ENCODE data around the gene ASS1.

The ASS1 gene

DNA sequence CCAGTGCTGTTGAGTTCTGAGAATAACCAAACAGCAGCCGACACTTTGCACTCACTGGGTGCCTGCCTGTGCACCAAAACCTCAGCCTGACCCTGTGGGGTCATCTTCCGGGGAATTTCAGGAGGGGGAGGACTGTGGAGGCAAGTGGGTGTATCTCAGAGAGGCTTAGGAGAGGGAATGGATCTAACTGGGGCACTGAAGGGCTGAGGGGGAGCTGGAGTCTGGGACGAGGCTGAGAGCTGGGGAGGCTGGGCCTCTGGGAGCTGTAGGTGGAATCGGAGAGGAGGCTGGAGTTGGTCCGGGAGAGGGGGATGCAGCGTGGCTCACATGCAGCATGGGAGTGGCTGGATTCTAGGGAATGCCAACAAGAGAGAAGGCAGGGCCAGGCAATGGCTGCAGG is 14.9 kb upstream of the ASS1 start:
- H2BK15ac ChIP-seq (ENCODE audit: low read depth, poor library complexity, severe bottlenecking): no peak overlapping the region
- H3K9ac ChIP-seq (ENCODE audit: low read length): no peak overlapping the region
- no peak overlapping the region for H2BK120ac ChIP-seq (ENCODE audit: low read depth, low read length)
- H2AK5ac ChIP-seq (ENCODE audit: low read length, severe bottlenecking): no peak overlapping the region
- H3K36me3 ChIP-seq (ENCODE audit: control insufficient read depth in 1 of 2, insufficient read depth in 2 of 2, low read depth in 1 of 2, low read length in 2 of 2): peaks cover 0 to 4% of the 10 kb centered on the region in 2 experiments
- no peak overlapping the region for H3K4me3 ChIP-seq (ENCODE audit: insufficient read depth in 1 of 2, low read depth in 1 of 2, low read length in 2 of 2)
- WGBS: 88% methylated on average over 6 of the region's 6 CpGs
- no peaks in the 10 kb centered on the region for H3K79me1 ChIP-seq (replicated peaks; ENCODE audit: low read length, poor library complexity, severe bottlenecking)
- H3K4me1 ChIP-seq (ENCODE audit: control insufficient read depth, insufficient read depth, low read depth, low read length): peaks cover 38% of the 10 kb centered on the region
- H3K27ac ChIP-seq (ENCODE audit: low read length, poor library complexity, severe bottlenecking): no peak overlapping the region
- H3K14ac ChIP-seq (ENCODE audit: low read length in 2 of 2): no peak overlapping the region
- H3K18ac ChIP-seq (ENCODE audit: low read depth in 1 of 2, low read length in 2 of 2): no peak overlapping the region
- peaks cover 3% of the 10 kb centered on the region for H3K9me3 ChIP-seq (ENCODE audit: control insufficient read depth, low read length)
- no peak overlapping the region for H3K4me2 ChIP-seq (ENCODE audit: low read length, poor library complexity, severe bottlenecking)
- H2BK5ac ChIP-seq (ENCODE audit: low read depth, low read length, poor library complexity, severe bottlenecking): no peak overlapping the region
- no peak for DNase-seq
- H4K91ac ChIP-seq (ENCODE audit: low read length): no peak overlapping the region
- H3K23ac ChIP-seq (ENCODE audit: low read length in 2 of 2): no peak overlapping the region
- peaks cover 0 to 28% of the 10 kb centered on the region in 2 experiments for H3K27me3 ChIP-seq (ENCODE audit: control insufficient read depth in 1 of 2, insufficient read depth in 1 of 2, low read length in 2 of 2)
- no peak overlapping the region for H2BK12ac ChIP-seq (ENCODE audit: low read length in 2 of 2)
- no peak overlapping the region for H2AFZ ChIP-seq (ENCODE audit: low read depth, low read length)
- no peak overlapping the region for H3K4ac ChIP-seq (ENCODE audit: low read depth in 1 of 2, low read length in 2 of 2)
- H4K8ac ChIP-seq (ENCODE audit: low read length): no peak overlapping the region

DNA sequence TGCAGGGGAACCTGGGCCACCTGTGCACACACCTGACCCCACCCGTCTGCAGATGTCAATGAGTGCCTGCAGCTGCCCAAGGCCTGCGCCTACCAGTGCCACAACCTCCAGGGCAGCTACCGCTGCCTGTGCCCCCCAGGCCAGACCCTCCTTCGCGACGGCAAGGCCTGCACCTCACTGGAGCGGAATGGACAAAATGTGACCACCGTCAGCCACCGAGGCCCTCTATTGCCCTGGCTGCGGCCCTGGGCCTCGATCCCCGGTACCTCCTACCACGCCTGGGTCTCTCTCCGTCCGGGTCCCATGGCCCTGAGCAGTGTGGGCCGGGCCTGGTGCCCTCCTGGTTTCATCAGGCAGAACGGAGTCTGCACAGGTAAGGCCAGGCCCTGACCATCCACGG is 14.5 kb upstream of the ASS1 start:
- Histone ChIP-seq H3K18ac (ENCODE audit: low read depth in 1 of 2, low read length in 2 of 2) (no peak overlapping the region), H2BK5ac (ENCODE audit: low read depth, low read length, poor library complexity, severe bottlenecking) (no peak overlapping the region), H3K36me3 (ENCODE audit: control insufficient read depth in 1 of 2, insufficient read depth in 2 of 2, low read depth in 1 of 2, low read length in 2 of 2) (peaks cover 0 to 4% of the 10 kb centered on the region in 2 experiments), H3K14ac (ENCODE audit: low read length in 2 of 2) (no peak overlapping the region), H3K4me2 (ENCODE audit: low read length, poor library complexity, severe bottlenecking) (no peak overlapping the region), H2BK120ac (ENCODE audit: low read depth, low read length) (no peak overlapping the region), H3K23ac (ENCODE audit: low read length in 2 of 2) (no peak overlapping the region), H3K9me3 (ENCODE audit: control insufficient read depth, low read length) (peaks cover 3% of the 10 kb centered on the region), H3K27me3 (ENCODE audit: control insufficient read depth in 1 of 2, insufficient read depth in 1 of 2, low read length in 2 of 2) (peaks cover 0 to 24% of the 10 kb centered on the region in 2 experiments), H3K27ac (ENCODE audit: low read length, poor library complexity, severe bottlenecking) (no peak overlapping the region), H2BK15ac (ENCODE audit: low read depth, poor library complexity, severe bottlenecking) (no peak overlapping the region), H2AFZ (ENCODE audit: low read depth, low read length) (no peak overlapping the region), H3K4me1 (ENCODE audit: control insufficient read depth, insufficient read depth, low read depth, low read length) (peaks cover 38% of the 10 kb centered on the region), H4K91ac (ENCODE audit: low read length) (no peak overlapping the region), H2AK5ac (ENCODE audit: low read length, severe bottlenecking) (no peak overlapping the region), H3K79me1 (replicated peaks; ENCODE audit: low read length, poor library complexity, severe bottlenecking) (no peaks in the 10 kb centered on the region), H4K8ac (ENCODE audit: low read length) (no peak overlapping the region), H3K9ac (ENCODE audit: low read length) (no peak overlapping the region), H2BK12ac (ENCODE audit: low read length in 2 of 2) (no peak overlapping the region), H3K4ac (ENCODE audit: low read depth in 1 of 2, low read length in 2 of 2) (no peak overlapping the region), H3K4me3 (ENCODE audit: insufficient read depth in 1 of 2, low read depth in 1 of 2, low read length in 2 of 2) (no peak overlapping the region)
- DNase-seq: no peak
- WGBS: 99% methylated on average over 18 of the region's 18 CpGs

DNA sequence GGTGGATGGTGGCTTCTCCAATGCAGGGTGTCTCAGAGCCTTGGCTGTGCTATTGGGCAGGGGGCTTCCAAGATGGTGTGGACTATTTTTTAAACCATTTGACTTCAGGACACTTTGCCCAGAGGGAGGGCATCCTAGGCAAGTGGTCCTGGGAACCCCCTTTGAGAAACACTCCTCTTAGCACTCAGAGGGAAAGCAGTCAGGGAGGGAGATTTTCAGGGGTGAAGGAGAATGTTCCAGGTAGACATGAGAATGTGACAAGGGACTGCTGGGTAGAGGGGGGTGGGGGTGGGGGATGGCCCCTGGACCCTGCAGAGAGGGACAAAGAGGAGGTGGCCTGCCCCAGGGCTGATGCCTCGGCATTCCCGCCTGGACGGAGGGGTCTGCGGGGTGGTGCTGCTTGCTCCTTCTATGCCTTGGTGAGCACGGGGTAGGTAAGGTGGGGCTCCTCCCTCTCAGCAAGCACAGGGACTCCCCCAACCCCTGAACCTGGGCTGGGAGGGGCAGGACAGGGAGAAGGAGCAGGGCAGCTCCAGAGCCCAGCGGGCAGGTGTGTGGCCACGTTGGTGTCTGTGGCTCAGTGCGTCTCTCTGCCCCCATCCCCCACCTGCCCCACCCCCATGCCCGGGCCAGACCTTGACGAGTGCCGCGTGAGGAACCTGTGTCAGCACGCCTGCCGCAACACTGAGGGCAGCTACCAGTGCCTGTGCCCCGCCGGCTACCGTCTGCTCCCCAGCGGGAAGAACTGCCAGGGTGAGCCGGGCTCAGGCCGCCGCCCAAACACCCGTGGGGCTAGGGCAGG is 13.8 kb upstream of the ASS1 start:
- no peak overlapping the region for H2BK5ac ChIP-seq (ENCODE audit: low read depth, low read length, poor library complexity, severe bottlenecking)
- H4K8ac ChIP-seq (ENCODE audit: low read length): no peak overlapping the region
- H3K27me3 ChIP-seq (ENCODE audit: control insufficient read depth in 1 of 2, insufficient read depth in 1 of 2, low read length in 2 of 2): peaks cover 0 to 23% of the 10 kb centered on the region in 2 experiments
- no peaks in the 10 kb centered on the region for H3K79me1 ChIP-seq (replicated peaks; ENCODE audit: low read length, poor library complexity, severe bottlenecking)
- H4K91ac ChIP-seq (ENCODE audit: low read length): no peak overlapping the region
- DNase-seq: no peak
- no peak overlapping the region for H3K4me3 ChIP-seq (ENCODE audit: insufficient read depth in 1 of 2, low read depth in 1 of 2, low read length in 2 of 2)
- no peak overlapping the region for H3K4ac ChIP-seq (ENCODE audit: low read depth in 1 of 2, low read length in 2 of 2)
- H3K36me3 ChIP-seq (ENCODE audit: control insufficient read depth in 1 of 2, insufficient read depth in 2 of 2, low read depth in 1 of 2, low read length in 2 of 2): peaks cover 0 to 4% of the 10 kb centered on the region in 2 experiments
- no peak overlapping the region for H3K18ac ChIP-seq (ENCODE audit: low read depth in 1 of 2, low read length in 2 of 2)
- no peak overlapping the region for H3K4me2 ChIP-seq (ENCODE audit: low read length, poor library complexity, severe bottlenecking)
- no peak overlapping the region for H2AK5ac ChIP-seq (ENCODE audit: low read length, severe bottlenecking)
- no peak overlapping the region for H2BK120ac ChIP-seq (ENCODE audit: low read depth, low read length)
- H2AFZ ChIP-seq (ENCODE audit: low read depth, low read length): no peak overlapping the region
- H3K9me3 ChIP-seq (ENCODE audit: control insufficient read depth, low read length): peaks cover 3% of the 10 kb centered on the region
- no peak overlapping the region for H3K14ac ChIP-seq (ENCODE audit: low read length in 2 of 2)
- H2BK15ac ChIP-seq (ENCODE audit: low read depth, poor library complexity, severe bottlenecking): no peak overlapping the region
- WGBS: 91% methylated on average over 18 of the region's 22 CpGs
- H2BK12ac ChIP-seq (ENCODE audit: low read length in 2 of 2): no peak overlapping the region
- no peak overlapping the region for H3K27ac ChIP-seq (ENCODE audit: low read length, poor library complexity, severe bottlenecking)
- H3K23ac ChIP-seq (ENCODE audit: low read length in 2 of 2): no peak overlapping the region
- peaks cover 33% of the 10 kb centered on the region for H3K4me1 ChIP-seq (ENCODE audit: control insufficient read depth, insufficient read depth, low read depth, low read length)
- no peak overlapping the region for H3K9ac ChIP-seq (ENCODE audit: low read length)

DNA sequence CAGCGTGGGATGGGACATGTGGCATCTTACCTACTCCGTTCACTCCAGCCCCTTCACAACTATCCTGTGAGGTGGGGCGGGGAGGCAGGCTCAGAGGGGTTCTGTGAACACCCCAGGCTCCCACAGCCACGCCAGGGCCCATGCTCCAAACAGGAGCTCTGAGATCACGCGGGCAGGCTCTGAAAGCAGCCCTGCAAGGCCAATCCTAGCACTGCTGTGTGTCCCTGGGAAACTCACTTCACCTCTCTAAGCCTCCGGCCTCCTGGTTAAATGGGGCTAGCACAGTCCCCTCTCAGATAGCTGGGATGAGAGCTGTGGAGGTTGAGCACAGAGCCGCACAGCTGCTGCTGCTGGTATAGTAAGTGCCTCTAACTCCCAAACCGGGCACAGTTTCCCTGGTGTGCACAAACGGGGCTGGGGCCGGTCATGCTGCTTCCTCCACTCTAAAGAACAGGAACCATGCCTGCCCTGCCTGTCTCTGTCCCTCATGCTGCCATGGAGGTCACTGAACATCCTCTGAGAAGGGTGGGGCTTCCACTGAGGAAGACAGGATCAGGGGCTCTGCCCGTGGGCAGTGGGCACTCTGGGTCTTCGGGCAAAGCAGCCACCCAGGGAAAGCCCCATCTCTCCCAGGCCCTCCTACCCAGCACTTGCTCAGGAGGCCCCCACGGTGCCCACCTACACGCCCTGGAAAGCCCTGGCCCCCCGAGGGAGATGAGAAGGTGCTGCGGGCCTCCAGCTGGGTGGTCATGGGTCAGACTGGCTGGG is 13.0 kb upstream of the ASS1 start:
- Histone ChIP-seq H3K27ac (ENCODE audit: low read length, poor library complexity, severe bottlenecking) (no peak overlapping the region), H3K9ac (ENCODE audit: low read length) (no peak overlapping the region), H2BK12ac (ENCODE audit: low read length in 2 of 2) (no peak overlapping the region), H2BK15ac (ENCODE audit: low read depth, poor library complexity, severe bottlenecking) (no peak overlapping the region), H2BK5ac (ENCODE audit: low read depth, low read length, poor library complexity, severe bottlenecking) (no peak overlapping the region), H3K4ac (ENCODE audit: low read depth in 1 of 2, low read length in 2 of 2) (no peak overlapping the region), H3K23ac (ENCODE audit: low read length in 2 of 2) (no peak overlapping the region), H2BK120ac (ENCODE audit: low read depth, low read length) (no peak overlapping the region), H4K8ac (ENCODE audit: low read length) (no peak overlapping the region), H2AFZ (ENCODE audit: low read depth, low read length) (no peak overlapping the region), H3K27me3 (ENCODE audit: control insufficient read depth in 1 of 2, insufficient read depth in 1 of 2, low read length in 2 of 2) (peaks cover 0 to 27% of the 10 kb centered on the region in 2 experiments), H3K36me3 (ENCODE audit: control insufficient read depth in 1 of 2, insufficient read depth in 2 of 2, low read depth in 1 of 2, low read length in 2 of 2) (peaks cover 0 to 4% of the 10 kb centered on the region in 2 experiments), H3K4me1 (ENCODE audit: control insufficient read depth, insufficient read depth, low read depth, low read length) (peaks cover 26% of the 10 kb centered on the region), H2AK5ac (ENCODE audit: low read length, severe bottlenecking) (no peak overlapping the region), H3K79me1 (replicated peaks; ENCODE audit: low read length, poor library complexity, severe bottlenecking) (no peaks in the 10 kb centered on the region), H3K4me2 (ENCODE audit: low read length, poor library complexity, severe bottlenecking) (no peak overlapping the region), H3K4me3 (ENCODE audit: insufficient read depth in 1 of 2, low read depth in 1 of 2, low read length in 2 of 2) (no peak overlapping the region), H3K9me3 (ENCODE audit: control insufficient read depth, low read length) (peaks cover 3% of the 10 kb centered on the region), H3K14ac (ENCODE audit: low read length in 2 of 2) (no peak overlapping the region), H4K91ac (ENCODE audit: low read length) (no peak overlapping the region), H3K18ac (ENCODE audit: low read depth in 1 of 2, low read length in 2 of 2) (no peak overlapping the region)
- DNase-seq: no peak
- 94% methylated on average over 17 of the region's 17 CpGs for WGBS
